Thyroid gland (tissue), 4 donors: ENCODE measurements around the gene ANTXR2. TPM values are rescaled to one million over a fixed set of nuclear protein-coding genes. Genes with fewer than 3 reads are reported as not detected.
"Not testable (repeated sequence)": the region's sequence is repeated elsewhere in the genome, so short reads cannot be mapped to it uniquely, and the experiment has no call there.

Experiments
- DNase-seq, 2 donors: peaks; one replicate each; pipeline ENCODE4 v3.0.0-alpha.2; 2019
- H3K27ac ChIP-seq, 3 donors: fragments of 200-600 bp; sonication (generic); 1 replicate in 2 of 3; 2 replicates in 1 of 3; pipeline ENCODE4 v1.5.1; 2016 to 2019; ENCODE audit warnings: mild to moderate bottlenecking in 1 of 3, moderate library complexity in 1 of 3
- H3K27me3 ChIP-seq: fragments of 200-600 bp; sonication (generic); one replicate; pipeline ENCODE4 v1.5.1; 2019
- H3K36me3 ChIP-seq, 2 donors: fragments of 200-600 bp; sonication (generic); one replicate each; pipeline ENCODE4 v1.5.1; 2016 to 2019
- H3K4me1 ChIP-seq, 2 donors: fragments of 200-600 bp; sonication (generic); one replicate each; pipeline ENCODE4 v1.5.1; 2017 to 2019
- H3K4me3 ChIP-seq, 3 donors: fragments of 200-600 bp; sonication (generic); replicated peaks in 1 of 3; 1 replicate in 2 of 3; 2 replicates in 1 of 3; pipeline ENCODE4 v1.5.1; 2016; ENCODE audit warnings: mild to moderate bottlenecking in 1 of 3
- H3K9me3 ChIP-seq: fragments of 200-600 bp; sonication (generic); one replicate; pipeline ENCODE4 v1.5.1; 2017
- CTCF ChIP-seq, 6 experiments: fragments of 200-600 bp in 3 of 6; fragments of 450-650 bp in 3 of 6; sonication (generic) in 3 of 6; IDR thresholded peaks; one replicate each; pipeline ENCODE4 v1.5.1; 2016 to 2019; ENCODE audit warnings: antibody characterized with exemption in 6 of 6, mild to moderate bottlenecking in 2 of 6, inconsistent platforms in 1 of 6, moderate library complexity in 1 of 6
- POLR2A ChIP-seq, 2 donors: fragments of 450-650 bp; IDR thresholded peaks; one replicate each; pipeline ENCODE4 v1.6.1; 2017; ENCODE audit warnings: antibody characterized with exemption in 2 of 2, mild to moderate bottlenecking in 2 of 2, moderate library complexity in 1 of 2
- WGBS, 2 donors: methylation state at CpG; one replicate each; pipeline ENCODE4 v1.1.5; 2017; 5-methylcytosine and 5-hydroxymethylcytosine counted together
- intact Hi-C: fragments of 100-400 bp; cut with DNase I; formaldehyde crosslinking; loops from one replicate; pipeline ENCODE4 v1.15.1; 2023
- total RNA-seq, 4 donors: library from RNA; depleted of rRNA; stranded (reverse); fragments of >200 nt; gene quantifications; one replicate each; pipeline ENCODE4 v1.2.3, GENCODE V29; 2016

The ANTXR2 gene
- total RNA-seq, 4 donors from 2014 or later: 21.2 to 46.1 (median 24.3) TPM

GRCh38 chr4:79998201-79998600, 74.8 kb downstream of the ANTXR2 start:
- H3K4me3 ChIP-seq: no peak overlapping the region
- DNase-seq: no peak
- TF ChIP-seq POLR2A (IDR thresholded peaks at IDR 0.05) (no peak), CTCF (IDR thresholded peaks at IDR 0.05) (no peak)
- no peak overlapping the region for H3K27ac ChIP-seq
- no peaks in the 10 kb centered on the region for H3K36me3 ChIP-seq
- no peaks in the 10 kb centered on the region for H3K4me1 ChIP-seq
- intact Hi-C loops: no loop called here
- no peaks in the 10 kb centered on the region for H3K27me3 ChIP-seq
- 88 to 91% methylated on average over 1 of the region's 1 CpG for WGBS, 2 donors
- H3K9me3 ChIP-seq: no peaks in the 10 kb centered on the region

DNA sequence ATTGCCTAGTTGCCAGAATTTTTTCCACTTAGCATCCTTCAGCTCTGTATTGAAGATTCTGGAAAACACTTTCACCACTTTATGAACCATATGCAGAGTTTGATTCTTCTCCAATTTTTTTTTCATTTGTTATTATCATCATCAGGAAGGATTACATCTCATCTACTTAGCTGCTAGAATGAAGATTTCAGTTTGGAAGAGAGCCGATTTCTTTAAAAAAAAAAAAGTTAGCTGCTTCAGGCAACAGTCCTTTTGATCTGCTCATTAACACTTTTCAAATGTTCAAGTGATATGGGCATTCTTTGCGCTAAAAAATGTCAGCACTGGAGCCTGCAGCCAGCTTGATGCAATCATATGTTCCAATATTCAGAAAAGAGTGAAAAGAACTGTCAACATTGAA, 76.2 kb downstream of the ANTXR2 start:
- WGBS, 2 donors: 52 to 85% methylated on average over 2 of the region's 2 CpGs
- H3K9me3 ChIP-seq: no peaks in the 10 kb centered on the region
- H3K27me3 ChIP-seq: no peaks in the 10 kb centered on the region
- H3K36me3 ChIP-seq: no peaks in the 10 kb centered on the region
- TF ChIP-seq POLR2A (IDR thresholded peaks at IDR 0.05) (no peak), CTCF (IDR thresholded peaks at IDR 0.05) (no peak)
- H3K4me1 ChIP-seq: no peaks in the 10 kb centered on the region
- no peak for DNase-seq
- H3K4me3 ChIP-seq: no peak overlapping the region
- intact Hi-C loops: no loop called here
- no peak overlapping the region for H3K27ac ChIP-seq

DNA sequence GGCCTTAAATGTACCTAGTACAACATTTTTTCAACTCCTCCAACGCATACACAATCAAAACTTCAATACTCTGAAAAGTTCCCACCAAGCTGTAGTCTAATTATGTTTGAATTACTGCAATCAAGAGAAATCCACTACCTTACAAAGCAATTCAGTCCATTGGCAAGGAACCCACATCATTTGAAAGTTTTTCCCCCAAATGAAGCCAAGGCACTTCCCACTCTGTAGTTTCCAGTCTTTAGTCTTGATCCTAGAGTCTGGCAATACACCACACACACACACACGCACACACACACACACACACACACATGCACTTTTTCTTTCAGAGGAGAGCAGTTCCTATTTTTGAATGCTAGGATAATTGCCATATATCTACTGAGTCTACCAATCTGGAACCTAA, 79.6 kb downstream of the ANTXR2 start:
- intact Hi-C loops: no loop called here
- TF ChIP-seq CTCF (IDR thresholded peaks at IDR 0.05) (no peak), POLR2A (IDR thresholded peaks at IDR 0.05) (no peak)
- Histone ChIP-seq H3K36me3 (no peaks in the 10 kb centered on the region), H3K27me3 (no peaks in the 10 kb centered on the region), H3K4me1 (no peaks in the 10 kb centered on the region), H3K4me3 (no peak overlapping the region), H3K9me3 (no peaks in the 10 kb centered on the region), H3K27ac (no peak overlapping the region)
- DNase-seq: no peak
- 55 to 56% methylated on average over 2 of the region's 2 CpGs for WGBS, 2 donors

GRCh38 chr4:79991601-79992000, 81.4 kb downstream of the ANTXR2 start:
- Histone ChIP-seq H3K9me3 (no peaks in the 10 kb centered on the region), H3K4me3 (no peak overlapping the region), H3K36me3 (no peaks in the 10 kb centered on the region), H3K27me3 (no peaks in the 10 kb centered on the region), H3K27ac (no peak overlapping the region), H3K4me1 (no peaks in the 10 kb centered on the region)
- TF ChIP-seq POLR2A (IDR thresholded peaks at IDR 0.05) (no peak), CTCF (IDR thresholded peaks at IDR 0.05) (no peak)
- no peak for DNase-seq
- WGBS, 2 donors: 95 to 98% methylated on average over 3 of the region's 3 CpGs
- intact Hi-C loops: no loop called here

- WGBS, 2 donors: 93 to 96% methylated on average over 2 of the region's 2 CpGs
- intact Hi-C loops, H3K4me1 ChIP-seq, H3K4me3 ChIP-seq, H3K27ac ChIP-seq, H3K9me3 ChIP-seq, DNase-seq, H3K36me3 ChIP-seq, H3K27me3 ChIP-seq: not testable (repeated sequence)
These were observed 81.9 kb downstream of the ANTXR2 start for GRCh38 chr4:79991100-79991499.

DNA sequence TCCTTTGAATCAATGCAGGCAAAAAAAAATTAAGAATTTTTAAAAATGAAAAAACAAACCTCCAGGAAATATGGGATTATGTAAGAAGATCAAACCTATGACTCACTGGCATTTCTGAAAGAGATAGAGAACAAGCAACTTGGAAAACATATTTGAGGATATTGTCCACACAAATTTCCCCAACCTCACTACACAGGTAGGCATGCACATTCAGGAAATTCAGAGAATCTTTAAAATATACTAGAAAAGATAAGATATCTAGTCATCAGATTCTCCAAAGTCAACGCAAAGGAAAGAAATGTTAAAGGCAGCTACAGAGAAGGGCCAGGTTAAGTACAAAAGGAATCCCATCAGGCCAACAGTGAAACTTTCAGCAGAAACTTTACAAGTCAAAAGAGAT, 85.6 kb downstream of the ANTXR2 start:
- TF ChIP-seq CTCF (IDR thresholded peaks at IDR 0.05) (no peak), POLR2A (IDR thresholded peaks at IDR 0.05) (no peak)
- DNase-seq: no peak
- no peaks in the 10 kb centered on the region for H3K27me3 ChIP-seq
- no peaks in the 10 kb centered on the region for H3K4me1 ChIP-seq
- H3K36me3 ChIP-seq: no peaks in the 10 kb centered on the region
- H3K4me3 ChIP-seq: no peak overlapping the region
- H3K27ac ChIP-seq: no peak overlapping the region
- 95 to 97% methylated on average over 1 of the region's 1 CpG for WGBS, 2 donors
- intact Hi-C loops: no loop called here
- no peaks in the 10 kb centered on the region for H3K9me3 ChIP-seq
